ENCODE measurements around the gene DUOXA2. TPM values are rescaled to one million over a fixed set of nuclear protein-coding genes. Genes with fewer than 3 reads are reported as not detected.

Gene DUOXA2
- total RNA-seq, 1 experiment from 2014 or later = not detected

GRCh38 chr15:45131510-45131909 is 17.4 kb downstream of the DUOXA2 start:
- DNase-seq (ENCODE audit: low spot score) = no peak
- H3K9me3 Mint-ChIP-seq = no peaks in the 10 kb centered on the region
- no peak overlapping the region for H3K4me3 Mint-ChIP-seq
- no peak overlapping the region for H3K27ac Mint-ChIP-seq
- H3K36me3 Mint-ChIP-seq = no peaks in the 10 kb centered on the region
- peaks cover 14% of the 10 kb centered on the region for H3K4me1 Mint-ChIP-seq
- TF ChIP-seq NR2C2 (CRISPR knock-in tag; IDR thresholded peaks at IDR 0.05) = no peak
- TF ChIP-seq SMAD3 (CRISPR knock-in tag; IDR thresholded peaks at IDR 0.05; ENCODE audit: borderline replicate concordance) = no peak
- TF ChIP-seq, protein P1, sequence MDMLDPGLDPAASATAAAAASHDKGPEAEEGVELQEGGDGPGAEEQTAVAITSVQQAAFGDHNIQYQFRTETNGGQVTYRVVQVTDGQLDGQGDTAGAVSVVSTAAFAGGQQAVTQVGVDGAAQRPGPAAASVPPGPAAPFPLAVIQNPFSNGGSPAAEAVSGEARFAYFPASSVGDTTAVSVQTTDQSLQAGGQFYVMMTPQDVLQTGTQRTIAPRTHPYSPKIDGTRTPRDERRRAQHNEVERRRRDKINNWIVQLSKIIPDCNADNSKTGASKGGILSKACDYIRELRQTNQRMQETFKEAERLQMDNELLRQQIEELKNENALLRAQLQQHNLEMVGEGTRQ (CRISPR knock-in tag; IDR thresholded peaks at IDR 0.05) = no peak
- TF ChIP-seq, protein P2, sequence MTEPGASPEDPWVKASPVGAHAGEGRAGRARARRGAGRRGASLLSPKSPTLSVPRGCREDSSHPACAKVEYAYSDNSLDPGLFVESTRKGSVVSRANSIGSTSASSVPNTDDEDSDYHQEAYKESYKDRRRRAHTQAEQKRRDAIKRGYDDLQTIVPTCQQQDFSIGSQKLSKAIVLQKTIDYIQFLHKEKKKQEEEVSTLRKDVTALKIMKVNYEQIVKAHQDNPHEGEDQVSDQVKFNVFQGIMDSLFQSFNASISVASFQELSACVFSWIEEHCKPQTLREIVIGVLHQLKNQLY (CRISPR knock-in tag; IDR thresholded peaks at IDR 0.05) = no peak
- TF ChIP-seq PRDM15 (CRISPR knock-in tag; IDR thresholded peaks at IDR 0.05) = no peak
- TF ChIP-seq CREM (CRISPR knock-in tag; IDR thresholded peaks at IDR 0.05) = no peak
- TF ChIP-seq, protein P3, sequence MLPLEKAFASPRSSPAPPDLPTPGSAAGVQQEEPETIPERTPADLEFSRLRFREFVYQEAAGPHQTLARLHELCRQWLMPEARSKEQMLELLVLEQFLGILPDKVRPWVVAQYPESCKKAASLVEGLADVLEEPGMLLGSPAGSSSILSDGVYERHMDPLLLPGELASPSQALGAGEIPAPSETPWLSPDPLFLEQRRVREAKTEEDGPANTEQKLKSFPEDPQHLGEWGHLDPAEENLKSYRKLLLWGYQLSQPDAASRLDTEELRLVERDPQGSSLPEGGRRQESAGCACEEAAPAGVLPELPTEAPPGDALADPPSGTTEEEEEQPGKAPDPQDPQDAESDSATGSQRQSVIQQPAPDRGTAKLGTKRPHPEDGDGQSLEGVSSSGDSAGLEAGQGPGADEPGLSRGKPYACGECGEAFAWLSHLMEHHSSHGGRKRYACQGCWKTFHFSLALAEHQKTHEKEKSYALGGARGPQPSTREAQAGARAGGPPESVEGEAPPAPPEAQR (CRISPR knock-in tag; IDR thresholded peaks at IDR 0.05) = no peak
- TF ChIP-seq, protein P4, sequence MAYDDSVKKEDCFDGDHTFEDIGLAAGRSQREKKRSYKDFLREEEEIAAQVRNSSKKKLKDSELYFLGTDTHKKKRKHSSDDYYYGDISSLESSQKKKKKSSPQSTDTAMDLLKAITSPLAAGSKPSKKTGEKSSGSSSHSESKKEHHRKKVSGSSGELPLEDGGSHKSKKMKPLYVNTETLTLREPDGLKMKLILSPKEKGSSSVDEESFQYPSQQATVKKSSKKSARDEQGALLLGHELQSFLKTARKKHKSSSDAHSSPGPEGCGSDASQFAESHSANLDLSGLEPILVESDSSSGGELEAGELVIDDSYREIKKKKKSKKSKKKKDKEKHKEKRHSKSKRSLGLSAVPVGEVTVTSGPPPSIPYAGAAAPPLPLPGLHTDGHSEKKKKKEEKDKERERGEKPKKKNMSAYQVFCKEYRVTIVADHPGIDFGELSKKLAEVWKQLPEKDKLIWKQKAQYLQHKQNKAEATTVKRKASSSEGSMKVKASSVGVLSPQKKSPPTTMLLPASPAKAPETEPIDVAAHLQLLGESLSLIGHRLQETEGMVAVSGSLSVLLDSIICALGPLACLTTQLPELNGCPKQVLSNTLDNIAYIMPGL (CRISPR knock-in tag; IDR thresholded peaks at IDR 0.05) = no peak
- TF ChIP-seq, protein P5, sequence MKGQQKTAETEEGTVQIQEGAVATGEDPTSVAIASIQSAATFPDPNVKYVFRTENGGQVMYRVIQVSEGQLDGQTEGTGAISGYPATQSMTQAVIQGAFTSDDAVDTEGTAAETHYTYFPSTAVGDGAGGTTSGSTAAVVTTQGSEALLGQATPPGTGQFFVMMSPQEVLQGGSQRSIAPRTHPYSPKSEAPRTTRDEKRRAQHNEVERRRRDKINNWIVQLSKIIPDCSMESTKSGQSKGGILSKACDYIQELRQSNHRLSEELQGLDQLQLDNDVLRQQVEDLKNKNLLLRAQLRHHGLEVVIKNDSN (CRISPR knock-in tag; IDR thresholded peaks at IDR 0.05) = no peak
- no peak for TF ChIP-seq RORB (CRISPR knock-in tag; IDR thresholded peaks at IDR 0.05)
- no peak for TF ChIP-seq HMGA2 (CRISPR knock-in tag; IDR thresholded peaks at IDR 0.05)
- no peak for TF ChIP-seq MAX (CRISPR knock-in tag; IDR thresholded peaks at IDR 0.05)
- TF ChIP-seq, protein P6, sequence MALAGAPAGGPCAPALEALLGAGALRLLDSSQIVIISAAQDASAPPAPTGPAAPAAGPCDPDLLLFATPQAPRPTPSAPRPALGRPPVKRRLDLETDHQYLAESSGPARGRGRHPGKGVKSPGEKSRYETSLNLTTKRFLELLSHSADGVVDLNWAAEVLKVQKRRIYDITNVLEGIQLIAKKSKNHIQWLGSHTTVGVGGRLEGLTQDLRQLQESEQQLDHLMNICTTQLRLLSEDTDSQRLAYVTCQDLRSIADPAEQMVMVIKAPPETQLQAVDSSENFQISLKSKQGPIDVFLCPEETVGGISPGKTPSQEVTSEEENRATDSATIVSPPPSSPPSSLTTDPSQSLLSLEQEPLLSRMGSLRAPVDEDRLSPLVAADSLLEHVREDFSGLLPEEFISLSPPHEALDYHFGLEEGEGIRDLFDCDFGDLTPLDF (CRISPR knock-in tag; IDR thresholded peaks at IDR 0.05) = no peak
- no peak for TF ChIP-seq NFYB (CRISPR knock-in tag; conservative IDR thresholded peaks at IDR 0.05; ENCODE audit: low read depth)
- no peak for TF ChIP-seq ZNF512 (CRISPR knock-in tag; IDR thresholded peaks at IDR 0.05; ENCODE audit: borderline replicate concordance)
- TF ChIP-seq MXD4 (CRISPR knock-in tag; IDR thresholded peaks at IDR 0.05; ENCODE audit: borderline replicate concordance) = no peak
- peaks cover 97% of the 10 kb centered on the region for H3K27me3 Mint-ChIP-seq (ENCODE audit: low read depth)
- POLR2A ChIA-PET = no interaction called here
- CTCF ChIA-PET = interaction anchor here (11.0 kb wide), 1 partner anchor 17 kb away, joined by 231 read pairs; the partner anchor contains the start of genes DUOX2 and DUOXA2
- ATAC-seq = no peak
